LNCaP clone FGC (cell line): ENCODE data around the gene SKP1.

Experiments
- DNase-seq: peaks from one replicate; pipeline ENCODE4 v3.0.0-alpha.2; 2011; ENCODE audit warnings: low read depth
- H3K4me3 ChIP-seq: 2 replicates; pipeline ENCODE4 v1.5.1; 2011; ENCODE audit warnings: mild to moderate bottlenecking, low read depth, low read length, control low read depth
- TF ChIP-seq, protein P1 (sequence below): IDR thresholded peaks from 2 replicates; pipeline ENCODE4 v1.5.1; 2012; ENCODE audit warnings: mild to moderate bottlenecking; ENCODE audit not compliant: control insufficient read depth, insufficient read depth; ENCODE audit errors: extremely low read depth

SKP1 gene

GRCh38 chr5:134124289-134125038 lies 52.3 kb downstream of the SKP1 start:
- DNase-seq = no peak
- no peak overlapping the region for H3K4me3 ChIP-seq
- TF ChIP-seq, protein P1, sequence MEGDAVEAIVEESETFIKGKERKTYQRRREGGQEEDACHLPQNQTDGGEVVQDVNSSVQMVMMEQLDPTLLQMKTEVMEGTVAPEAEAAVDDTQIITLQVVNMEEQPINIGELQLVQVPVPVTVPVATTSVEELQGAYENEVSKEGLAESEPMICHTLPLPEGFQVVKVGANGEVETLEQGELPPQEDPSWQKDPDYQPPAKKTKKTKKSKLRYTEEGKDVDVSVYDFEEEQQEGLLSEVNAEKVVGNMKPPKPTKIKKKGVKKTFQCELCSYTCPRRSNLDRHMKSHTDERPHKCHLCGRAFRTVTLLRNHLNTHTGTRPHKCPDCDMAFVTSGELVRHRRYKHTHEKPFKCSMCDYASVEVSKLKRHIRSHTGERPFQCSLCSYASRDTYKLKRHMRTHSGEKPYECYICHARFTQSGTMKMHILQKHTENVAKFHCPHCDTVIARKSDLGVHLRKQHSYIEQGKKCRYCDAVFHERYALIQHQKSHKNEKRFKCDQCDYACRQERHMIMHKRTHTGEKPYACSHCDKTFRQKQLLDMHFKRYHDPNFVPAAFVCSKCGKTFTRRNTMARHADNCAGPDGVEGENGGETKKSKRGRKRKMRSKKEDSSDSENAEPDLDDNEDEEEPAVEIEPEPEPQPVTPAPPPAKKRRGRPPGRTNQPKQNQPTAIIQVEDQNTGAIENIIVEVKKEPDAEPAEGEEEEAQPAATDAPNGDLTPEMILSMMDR = no peak

DNA sequence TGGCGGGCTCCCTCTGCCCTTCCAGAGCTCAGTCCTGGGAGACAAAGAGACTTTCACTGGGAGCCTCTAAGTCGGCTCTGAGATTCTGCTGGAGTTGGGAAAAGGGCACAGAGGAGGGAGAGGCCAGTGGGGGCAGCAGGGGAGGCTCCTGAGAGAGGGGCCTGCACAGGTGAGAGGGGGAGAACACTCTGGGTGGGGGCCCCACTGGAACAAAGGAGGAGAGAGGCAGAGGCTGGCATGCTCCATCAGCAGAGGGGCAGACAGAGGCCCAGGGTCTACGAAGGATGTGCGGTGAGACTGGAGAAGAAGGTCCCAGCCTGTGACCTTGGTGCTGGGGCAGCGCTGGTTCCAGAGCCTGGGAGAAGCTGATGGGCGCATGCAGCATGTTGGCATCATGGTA lies 53.4 kb downstream of the SKP1 start:
- H3K4me3 ChIP-seq = no peak overlapping the region
- TF ChIP-seq, protein P1 = no peak
- no peak for DNase-seq

GRCh38 chr5:134122530-134122929 lies 54.2 kb downstream of the SKP1 start:
- TF ChIP-seq, protein P1 = no peak
- DNase-seq = no peak
- H3K4me3 ChIP-seq = no peak overlapping the region

- TF ChIP-seq, protein P1 = no peak
- no peak for DNase-seq
These were observed 56.2 kb downstream of the SKP1 start for GRCh38 chr5:134120386-134121138.

DNA sequence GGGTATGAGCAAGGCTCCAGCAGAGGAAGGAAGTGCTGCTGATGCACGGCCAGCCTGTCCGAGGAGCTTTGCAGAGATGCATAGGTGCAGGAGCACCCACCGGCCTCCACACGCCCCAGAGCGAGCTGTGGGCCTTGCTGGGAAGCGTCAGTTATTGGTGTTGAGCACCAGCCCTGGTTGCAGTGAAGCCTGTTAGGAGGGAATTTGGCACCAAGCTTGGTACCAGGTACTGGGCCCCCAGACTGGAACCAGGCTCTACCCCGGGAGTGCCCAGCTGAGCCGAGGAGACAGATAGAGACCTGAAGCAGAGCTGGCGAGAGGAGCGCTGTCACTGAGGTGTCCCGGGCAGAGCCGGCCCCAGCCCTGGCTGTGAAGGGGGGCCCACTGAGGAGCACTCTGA lies 57.0 kb downstream of the SKP1 start:
- no peak for DNase-seq
- TF ChIP-seq, protein P1 = no peak
- H3K4me3 ChIP-seq = no peak overlapping the region

More at GRCh38 chr5:134120386-134121138, 56.2 kb downstream of the SKP1 start:
- H3K4me3 ChIP-seq = no peak overlapping the region

DNA sequence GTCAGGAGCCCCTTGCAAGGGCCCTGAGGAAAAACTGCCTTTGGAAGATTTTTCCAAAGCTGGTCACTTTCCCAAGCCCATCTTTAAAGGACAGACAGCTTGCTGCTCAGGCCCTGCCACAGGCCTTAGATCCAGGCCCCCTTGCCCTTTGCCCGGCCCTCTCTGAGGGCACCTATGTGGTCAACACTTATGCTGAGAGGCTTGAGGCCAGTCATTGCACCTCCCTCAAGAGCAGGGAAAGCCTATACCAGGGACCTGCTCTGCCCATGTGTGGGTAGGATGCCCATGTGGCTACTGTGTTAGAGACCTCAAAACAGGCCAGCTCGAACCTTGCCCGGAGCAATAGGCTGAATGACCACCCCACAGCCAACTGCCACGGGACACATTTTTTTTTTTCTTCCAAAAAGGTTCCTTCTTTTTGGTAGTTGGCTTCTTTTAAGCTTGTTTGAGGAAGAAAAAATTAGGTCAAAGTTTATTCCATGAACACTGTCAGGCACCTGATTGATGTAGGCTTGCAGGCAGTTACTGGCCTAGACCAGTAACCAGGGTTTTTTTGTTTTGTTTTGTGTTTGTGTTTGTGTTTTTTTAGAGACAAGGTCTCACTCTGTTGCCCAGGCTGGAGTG lies 58.4 kb downstream of the SKP1 start:
- TF ChIP-seq, protein P1 = no peak
- H3K4me3 ChIP-seq = no peak overlapping the region
- DNase-seq = no peak
